GM12878 (cell line): ENCODE results near the gene MEGF11.

ENCODE experiments used
- EZH2 ChIP-seq: IDR thresholded peaks from 2 replicates; pipeline ENCODE4 v1.6.1; 2012; ENCODE audit warnings: low read depth, mild to moderate bottlenecking, control low read depth, inconsistent platforms, low read length, borderline replicate concordance; ENCODE audit not compliant: control insufficient read depth
- MEF2A ChIP-seq: IDR thresholded peaks from 2 replicates; pipeline ENCODE4 v1.6.1; 2011; ENCODE audit warnings: low read depth, mild to moderate bottlenecking, low read length, moderate library complexity; ENCODE audit not compliant: insufficient read depth
- NRF1 ChIP-seq: conservative IDR thresholded peaks from 2 replicates; pipeline ENCODE4 v1.6.1; 2011; ENCODE audit warnings: mild to moderate bottlenecking, low read depth, low read length, improper control_type of control experiment
- PAX8 ChIP-seq: fragments of 450-650 bp; IDR thresholded peaks from 2 replicates; pipeline ENCODE4 v1.6.1; 2017; ENCODE audit warnings: mild to moderate bottlenecking, moderate library complexity
- RB1 ChIP-seq: fragments of 450-650 bp; formaldehyde crosslinking; IDR thresholded peaks from 2 replicates; pipeline ENCODE4 v1.6.1; 2017; ENCODE audit warnings: mild to moderate bottlenecking, borderline replicate concordance
- SMAD1 ChIP-seq: fragments of 450-650 bp; IDR thresholded peaks from 2 replicates; pipeline ENCODE4 v1.6.1; 2018; ENCODE audit warnings: mild to moderate bottlenecking, low read depth; ENCODE audit not compliant: partially characterized antibody
- SMC3 ChIP-seq: IDR thresholded peaks from 2 replicates; pipeline ENCODE4 v1.6.1; 2011; ENCODE audit warnings: low read length, improper control_type of control experiment, borderline replicate concordance
- SRF ChIP-seq, 2 experiments: IDR thresholded peaks; 2 replicates each; pipeline ENCODE4 v1.6.1; 2011; ENCODE audit warnings: low read depth in 2 of 2, low read length in 2 of 2, mild to moderate bottlenecking in 1 of 2, moderate library complexity in 1 of 2
- SUPT20H ChIP-seq: IDR thresholded peaks from 2 replicates; pipeline ENCODE4 v1.6.1; 2011; ENCODE audit warnings: low read depth, mild to moderate bottlenecking, low read length, moderate library complexity, borderline replicate concordance; ENCODE audit not compliant: control insufficient read depth
- YBX1 ChIP-seq: fragments of 450-650 bp; IDR thresholded peaks from 2 replicates; pipeline ENCODE4 v1.6.1; 2016; ENCODE audit warnings: antibody characterized with exemption
- YY1 ChIP-seq: IDR thresholded peaks from 2 replicates; pipeline ENCODE4 v1.6.1; 2011; ENCODE audit warnings: low read depth, mild to moderate bottlenecking, low read length
- TF ChIP-seq, protein P1 (sequence below), 3 experiments: IDR thresholded peaks in 2 of 3; conservative IDR thresholded peaks in 1 of 3; 2 replicates each; pipeline ENCODE4 v1.5.1; 2011; ENCODE audit warnings: low read depth in 3 of 3, low read length in 3 of 3, mild to moderate bottlenecking in 3 of 3, control low read depth in 2 of 3, moderate library complexity in 2 of 3, inconsistent platforms in 1 of 3, mixed read lengths in 1 of 3; ENCODE audit not compliant: control insufficient read depth in 2 of 3, insufficient read depth in 1 of 3; ENCODE audit errors: extremely low read depth in 1 of 3
- TF ChIP-seq, protein P2 (sequence below): IDR thresholded peaks from 2 replicates; pipeline ENCODE4 v1.6.1; 2012; ENCODE audit warnings: low read depth, low read length, improper control_type of control experiment

DNA sequence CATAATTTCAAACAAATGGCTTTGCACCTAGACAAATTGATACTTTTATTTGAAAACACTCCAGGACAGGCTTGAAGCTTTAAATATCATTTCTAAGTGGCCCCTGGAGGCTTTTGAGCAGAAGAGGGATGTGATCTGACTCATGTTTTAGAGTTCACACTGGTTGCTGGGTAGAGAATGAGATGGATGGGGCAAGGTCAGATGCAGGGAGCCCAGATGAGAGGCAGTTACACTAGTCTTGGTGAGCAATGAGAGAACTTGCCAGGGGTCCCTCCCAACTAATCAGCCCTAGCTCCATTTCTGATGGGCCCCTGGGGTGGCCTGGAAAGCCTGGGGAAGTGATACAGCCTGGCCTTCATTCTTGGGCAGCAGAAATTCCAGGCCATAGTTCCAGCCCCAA, 190.4 kb downstream of the MEGF11 start:
- TF ChIP-seq, protein P1, sequence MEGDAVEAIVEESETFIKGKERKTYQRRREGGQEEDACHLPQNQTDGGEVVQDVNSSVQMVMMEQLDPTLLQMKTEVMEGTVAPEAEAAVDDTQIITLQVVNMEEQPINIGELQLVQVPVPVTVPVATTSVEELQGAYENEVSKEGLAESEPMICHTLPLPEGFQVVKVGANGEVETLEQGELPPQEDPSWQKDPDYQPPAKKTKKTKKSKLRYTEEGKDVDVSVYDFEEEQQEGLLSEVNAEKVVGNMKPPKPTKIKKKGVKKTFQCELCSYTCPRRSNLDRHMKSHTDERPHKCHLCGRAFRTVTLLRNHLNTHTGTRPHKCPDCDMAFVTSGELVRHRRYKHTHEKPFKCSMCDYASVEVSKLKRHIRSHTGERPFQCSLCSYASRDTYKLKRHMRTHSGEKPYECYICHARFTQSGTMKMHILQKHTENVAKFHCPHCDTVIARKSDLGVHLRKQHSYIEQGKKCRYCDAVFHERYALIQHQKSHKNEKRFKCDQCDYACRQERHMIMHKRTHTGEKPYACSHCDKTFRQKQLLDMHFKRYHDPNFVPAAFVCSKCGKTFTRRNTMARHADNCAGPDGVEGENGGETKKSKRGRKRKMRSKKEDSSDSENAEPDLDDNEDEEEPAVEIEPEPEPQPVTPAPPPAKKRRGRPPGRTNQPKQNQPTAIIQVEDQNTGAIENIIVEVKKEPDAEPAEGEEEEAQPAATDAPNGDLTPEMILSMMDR (IDR thresholded peaks at IDR 0.05 in 2 of 3, conservative IDR thresholded peaks at IDR 0.05 in 1 of 3; ENCODE audit: control insufficient read depth in 2 of 3, extremely low read depth in 1 of 3, insufficient read depth in 1 of 3, low read depth in 3 of 3, low read length in 3 of 3), result no peak
- no peak for TF ChIP-seq RB1
- no peak for TF ChIP-seq SMC3
- TF ChIP-seq NRF1, result no peak
- TF ChIP-seq EZH2, result no peak
- TF ChIP-seq PAX8, result no peak
- TF ChIP-seq MEF2A, result no peak
- no peak for TF ChIP-seq YY1
- no peak for TF ChIP-seq SRF (IDR thresholded peaks at IDR 0.05; ENCODE audit: low read depth in 2 of 2, low read length in 2 of 2)
- TF ChIP-seq SMAD1, result no peak
- no peak for TF ChIP-seq SUPT20H
- TF ChIP-seq, protein P2, sequence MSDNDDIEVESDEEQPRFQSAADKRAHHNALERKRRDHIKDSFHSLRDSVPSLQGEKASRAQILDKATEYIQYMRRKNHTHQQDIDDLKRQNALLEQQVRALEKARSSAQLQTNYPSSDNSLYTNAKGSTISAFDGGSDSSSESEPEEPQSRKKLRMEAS, result no peak
- TF ChIP-seq YBX1, result no peak
